CD8-positive, alpha-beta memory T cell (primary cell): Measurements from ENCODE around the gene FGD5. TPM values are rescaled to one million over a fixed set of nuclear protein-coding genes. Genes with fewer than 3 reads are reported as not detected.

Source experiments
- CTCF ChIA-PET: fragments of 350-600 bp; sonication (Branson Sonifier 250); formaldehyde crosslinking; loops from one replicate; lab custom pipeline; 2021; ENCODE audit warnings: antibody characterized with exemption; lab: Charles Lee
- POLR2A ChIA-PET: fragments of 350-600 bp; sonication (Branson Sonifier 250); formaldehyde crosslinking; loops from one replicate; lab custom pipeline; 2021; ENCODE audit warnings: antibody characterized with exemption; lab: Charles Lee
- DNase-seq, 5 donors: peaks; one replicate each; pipeline versions ENCODE4 v3.0.0 to v3.0.0-alpha.2; 2020 to 2022; ENCODE audit warnings: mixed read lengths in 1 of 5
- H3K27ac ChIP-seq: one replicate; pipeline ENCODE4 v1.7.0; 2013; ENCODE audit warnings: low read depth, mild to moderate bottlenecking, low read length, moderate library complexity
- H3K27me3 ChIP-seq: 2 replicates; pipeline ENCODE4 v1.7.0; 2013; ENCODE audit warnings: low read length, mild to moderate bottlenecking; ENCODE audit not compliant: insufficient read depth, poor library complexity, severe bottlenecking
- H3K36me3 ChIP-seq: 2 replicates; pipeline ENCODE4 v1.7.0; 2013; ENCODE audit warnings: mild to moderate bottlenecking, low read length, moderate library complexity; ENCODE audit not compliant: insufficient read depth
- H3K4me1 ChIP-seq: 2 replicates; pipeline ENCODE4 v1.7.0; 2013; ENCODE audit warnings: mild to moderate bottlenecking, low read length, moderate library complexity; ENCODE audit not compliant: insufficient read depth
- H3K4me3 ChIP-seq: 2 replicates; pipeline ENCODE4 v1.7.0; 2013; ENCODE audit warnings: mild to moderate bottlenecking, low read length
- H3K9me3 ChIP-seq: 2 replicates; pipeline ENCODE4 v1.7.0; 2013; ENCODE audit warnings: mild to moderate bottlenecking, low read length
- H3K27ac Mint-ChIP-seq, 8 donors: one replicate each; pipeline ENCODE4 v1.8.0; 2020 to 2021; ENCODE audit warnings: mixed read lengths in 8 of 8, mild to moderate bottlenecking in 6 of 8, inconsistent platforms in 3 of 8, moderate library complexity in 3 of 8
- H3K27me3 Mint-ChIP-seq, 2 donors: one replicate each; pipeline ENCODE4 v1.8.0; 2020 to 2021; ENCODE audit warnings: mixed read lengths in 2 of 2, mild to moderate bottlenecking in 1 of 2, moderate library complexity in 1 of 2
- H3K36me3 Mint-ChIP-seq, 3 donors: one replicate each; pipeline ENCODE4 v1.8.0; 2020 to 2021; ENCODE audit warnings: mixed read lengths in 3 of 3, inconsistent platforms in 1 of 3, mild to moderate bottlenecking in 1 of 3
- H3K4me1 Mint-ChIP-seq, 3 donors: one replicate each; pipeline ENCODE4 v1.8.0; 2020 to 2021; ENCODE audit warnings: mixed read lengths in 3 of 3, inconsistent platforms in 1 of 3, mild to moderate bottlenecking in 1 of 3
- H3K4me3 Mint-ChIP-seq, 7 donors: one replicate each; pipeline ENCODE4 v1.8.0; 2020 to 2021; ENCODE audit warnings: mixed read lengths in 7 of 7, mild to moderate bottlenecking in 6 of 7, moderate library complexity in 4 of 7, inconsistent platforms in 2 of 7
- H3K9me3 Mint-ChIP-seq, 5 donors: one replicate each; pipeline ENCODE4 v1.8.0; 2020 to 2022; ENCODE audit warnings: mixed read lengths in 5 of 5, mild to moderate bottlenecking in 3 of 5, moderate library complexity in 2 of 5, inconsistent platforms in 1 of 5
- polyA plus RNA-seq: library from polyadenylated mRNA; unstranded; fragments of 300-500 nt; fragmentation: Illumina TruSeq; gene quantifications from one replicate; pipeline ENCODE4 v1.2.3, GENCODE V29; 2021
- total RNA-seq, 2 experiments: library from RNA; stranded (reverse); gene quantifications; one replicate each; pipeline ENCODE4 v1.2.3, GENCODE V29; 2021

The FGD5 gene
- total and polyA plus RNA-seq, 3 experiments from 2014 or later: not detected

- Mint-ChIP-seq H3K27me3 (peaks cover 21 to 31% of the 10 kb centered on the region in 2 donors), H3K4me1 (no peaks in the 10 kb centered on the region), H3K4me3 (no peak overlapping the region), H3K9me3 (no peaks in the 10 kb centered on the region), H3K27ac (no peak overlapping the region), H3K36me3 (no peaks in the 10 kb centered on the region)
- ChIA-PET CTCF (no interaction called here), POLR2A (no interaction called here)
- DNase-seq: no peak
- no peak overlapping the region for H3K27ac ChIP-seq
- H3K36me3 ChIP-seq: no peaks in the 10 kb centered on the region
- no peak overlapping the region for H3K4me3 ChIP-seq
- H3K4me1 ChIP-seq: no peaks in the 10 kb centered on the region
- H3K27me3 ChIP-seq: no peaks in the 10 kb centered on the region
- H3K9me3 ChIP-seq: no peaks in the 10 kb centered on the region
These were observed 26.1 kb upstream of the FGD5 start for GRCh38 chr3:14792691-14793121.

- peak overlapping the region in 1 of 7 donors; percentile 48 for H3K4me3 Mint-ChIP-seq
- no peaks in the 10 kb centered on the region for H3K4me1 ChIP-seq
- no peaks in the 10 kb centered on the region for H3K27me3 ChIP-seq
- H3K27ac Mint-ChIP-seq: no peak overlapping the region
- no peaks in the 10 kb centered on the region for H3K4me1 Mint-ChIP-seq
- H3K9me3 Mint-ChIP-seq: no peaks in the 10 kb centered on the region
- H3K36me3 Mint-ChIP-seq: no peaks in the 10 kb centered on the region
- H3K4me3 ChIP-seq: no peak overlapping the region
- H3K27ac ChIP-seq: no peak overlapping the region
- peaks cover 19 to 34% of the 10 kb centered on the region in 2 donors for H3K27me3 Mint-ChIP-seq
- no peaks in the 10 kb centered on the region for H3K36me3 ChIP-seq
- ChIA-PET POLR2A (no interaction called here), CTCF (interaction anchor here (0.8 to 1.3 kb wide), 2 partner anchors 128 to 281 kb away, joined by 3 to 5 read pairs; no protein-coding TSS in a partner anchor)
- no peak for DNase-seq
- no peaks in the 10 kb centered on the region for H3K9me3 ChIP-seq
These were observed 25.5 kb upstream of the FGD5 start for GRCh38 chr3:14793126-14793857.

GRCh38 chr3:14793858-14794234 is 24.9 kb upstream of the FGD5 start:
- Histone ChIP-seq H3K36me3 (no peaks in the 10 kb centered on the region), H3K4me1 (no peaks in the 10 kb centered on the region), H3K4me3 (no peak overlapping the region), H3K27me3 (no peaks in the 10 kb centered on the region), H3K9me3 (no peaks in the 10 kb centered on the region), H3K27ac (no peak overlapping the region)
- Mint-ChIP-seq H3K27me3 (peaks cover 19 to 36% of the 10 kb centered on the region in 2 donors), H3K36me3 (no peaks in the 10 kb centered on the region), H3K9me3 (no peaks in the 10 kb centered on the region), H3K4me1 (no peaks in the 10 kb centered on the region), H3K27ac (no peak overlapping the region), H3K4me3 (peak overlapping the region in 1 of 7 donors; percentile 48)
- DNase-seq: no peak
- ChIA-PET POLR2A (no interaction called here), CTCF (interaction anchor here (0.8 to 1.3 kb wide), 2 partner anchors 127 to 280 kb away, joined by 3 to 5 read pairs; no protein-coding TSS in a partner anchor)

GRCh38 chr3:14794435-14794834 is 24.3 kb upstream of the FGD5 start:
- Histone ChIP-seq H3K27me3 (no peaks in the 10 kb centered on the region), H3K36me3 (no peaks in the 10 kb centered on the region), H3K27ac (no peak overlapping the region), H3K4me3 (no peak overlapping the region), H3K9me3 (no peaks in the 10 kb centered on the region), H3K4me1 (no peaks in the 10 kb centered on the region)
- no peaks in the 10 kb centered on the region for H3K4me1 Mint-ChIP-seq
- POLR2A ChIA-PET: no interaction called here
- H3K4me3 Mint-ChIP-seq: no peak overlapping the region
- H3K27ac Mint-ChIP-seq: no peak overlapping the region
- peaks cover 19 to 37% of the 10 kb centered on the region in 2 donors for H3K27me3 Mint-ChIP-seq
- CTCF ChIA-PET: interaction anchor here (1.3 kb wide), 1 partner anchor 127 kb away, joined by 5 read pairs; no protein-coding TSS in a partner anchor
- no peaks in the 10 kb centered on the region for H3K36me3 Mint-ChIP-seq
- no peaks in the 10 kb centered on the region for H3K9me3 Mint-ChIP-seq
- no peak for DNase-seq

GRCh38 chr3:14795996-14796395 is 22.8 kb upstream of the FGD5 start:
- CTCF ChIA-PET: interaction anchor here (1.2 kb wide), 1 partner anchor 126 kb away, joined by 3 read pairs; no protein-coding TSS in a partner anchor
- Mint-ChIP-seq H3K36me3 (no peaks in the 10 kb centered on the region), H3K27ac (no peak overlapping the region)

GRCh38 chr3:14796403-14797077 is 22.2 kb upstream of the FGD5 start:
- H3K27me3 ChIP-seq: peaks cover 3% of the 10 kb centered on the region
- Mint-ChIP-seq H3K36me3 (no peaks in the 10 kb centered on the region), H3K27ac (no peak overlapping the region), H3K4me3 (no peak overlapping the region), H3K27me3 (peaks cover 9 to 35% of the 10 kb centered on the region in 2 donors), H3K9me3 (no peaks in the 10 kb centered on the region), H3K4me1 (no peaks in the 10 kb centered on the region)
- H3K4me3 ChIP-seq: no peak overlapping the region
- no peak for DNase-seq
- no peaks in the 10 kb centered on the region for H3K36me3 ChIP-seq
- ChIA-PET CTCF (interaction anchor here (1.2 kb wide), 1 partner anchor 125 kb away, joined by 3 read pairs; no protein-coding TSS in a partner anchor), POLR2A (no interaction called here)
- H3K9me3 ChIP-seq: no peaks in the 10 kb centered on the region
- no peaks in the 10 kb centered on the region for H3K4me1 ChIP-seq
- H3K27ac ChIP-seq: no peak overlapping the region

More at GRCh38 chr3:14795996-14796395, 22.8 kb upstream of the FGD5 start:
- no peak overlapping the region for H3K4me3 Mint-ChIP-seq
- peaks cover 12 to 37% of the 10 kb centered on the region in 2 donors for H3K27me3 Mint-ChIP-seq
- DNase-seq: no peak
- Histone ChIP-seq H3K4me3 (no peak overlapping the region), H3K36me3 (no peaks in the 10 kb centered on the region), H3K27ac (no peak overlapping the region), H3K4me1 (no peaks in the 10 kb centered on the region), H3K9me3 (no peaks in the 10 kb centered on the region), H3K27me3 (no peaks in the 10 kb centered on the region)
- no peaks in the 10 kb centered on the region for H3K9me3 Mint-ChIP-seq
- POLR2A ChIA-PET: no interaction called here
- H3K4me1 Mint-ChIP-seq: no peaks in the 10 kb centered on the region

GRCh38 chr3:14797731-14798130 is 21.0 kb upstream of the FGD5 start:
- CTCF ChIA-PET: interaction anchor here (0.8 kb wide), 1 partner anchor 123 kb away, joined by 3 read pairs; no protein-coding TSS in a partner anchor
- POLR2A ChIA-PET: no interaction called here
- H3K9me3 ChIP-seq: no peaks in the 10 kb centered on the region
- no peak for DNase-seq
- peaks cover 3% of the 10 kb centered on the region for H3K27me3 ChIP-seq
- H3K27me3 Mint-ChIP-seq: peaks cover 9 to 37% of the 10 kb centered on the region in 2 donors
- H3K27ac Mint-ChIP-seq: no peak overlapping the region
- no peaks in the 10 kb centered on the region for H3K9me3 Mint-ChIP-seq
- H3K4me1 Mint-ChIP-seq: no peaks in the 10 kb centered on the region
- no peaks in the 10 kb centered on the region for H3K36me3 ChIP-seq
- H3K4me3 ChIP-seq: no peak overlapping the region
- no peaks in the 10 kb centered on the region for H3K4me1 ChIP-seq
- no peaks in the 10 kb centered on the region for H3K36me3 Mint-ChIP-seq
- H3K27ac ChIP-seq: no peak overlapping the region
- H3K4me3 Mint-ChIP-seq: no peak overlapping the region

- H3K36me3 Mint-ChIP-seq: no peaks in the 10 kb centered on the region
- CTCF ChIA-PET: interaction anchor here (0.8 kb wide), 1 partner anchor 123 kb away, joined by 3 read pairs; no protein-coding TSS in a partner anchor
- H3K27me3 Mint-ChIP-seq: peaks cover 11 to 40% of the 10 kb centered on the region in 2 donors
- no peaks in the 10 kb centered on the region for H3K36me3 ChIP-seq
- no peak overlapping the region for H3K27ac Mint-ChIP-seq
- no peak overlapping the region for H3K27ac ChIP-seq
- POLR2A ChIA-PET: no interaction called here
- DNase-seq: no peak
- H3K4me1 ChIP-seq: no peaks in the 10 kb centered on the region
- no peaks in the 10 kb centered on the region for H3K9me3 Mint-ChIP-seq
- H3K4me1 Mint-ChIP-seq: peaks cover 0 to 3% (median 0%) of the 10 kb centered on the region in 3 donors
- H3K4me3 Mint-ChIP-seq: no peak overlapping the region
- H3K9me3 ChIP-seq: no peaks in the 10 kb centered on the region
- peaks cover 3% of the 10 kb centered on the region for H3K27me3 ChIP-seq
- no peak overlapping the region for H3K4me3 ChIP-seq
These were observed 20.5 kb upstream of the FGD5 start for GRCh38 chr3:14798231-14798630.
